C4-2B (cell line): ENCODE data around the gene AGAP1.

Experiments used
- H3K27ac ChIP-seq: fragments of 450-650 bp; 2 replicates; pipeline ENCODE4 v1.5.1; 2017
- CTCF ChIP-seq: fragments of 450-650 bp; conservative IDR thresholded peaks from 2 replicates; pipeline ENCODE4 v1.5.1; 2017; ENCODE audit warnings: mild to moderate bottlenecking
- ZFX ChIP-seq: fragments of 450-650 bp; IDR thresholded peaks from 2 replicates; pipeline ENCODE4 v1.6.1; 2017

AGAP1 gene

GRCh38 chr2:235493775-235494715 lies at the start of gene AGAP1:
AGAP1 (plus strand) TSS chr2:235494043.
- TF ChIP-seq CTCF (peak; percentile 10; the same call in 1 of the 2 replicates), ZFX (no peak)
- H3K27ac ChIP-seq, result peak within 1 kb of the TSS; percentile 85

GRCh38 chr2:235444101-235444597 lies 49.7 kb upstream of the AGAP1 start:
- H3K27ac ChIP-seq, result peak overlapping the region; percentile 6; the same call in 1 of the 2 replicates
- no peak for TF ChIP-seq ZFX
- no peak for TF ChIP-seq CTCF

- TF ChIP-seq ZFX (no peak), CTCF (no peak)
- peak overlapping the region; percentile 42 for H3K27ac ChIP-seq
Measured at GRCh38 chr2:235445116-235445515, 48.7 kb upstream of the AGAP1 start.

- no peak for TF ChIP-seq CTCF
- TF ChIP-seq ZFX, result no peak
- no peak overlapping the region for H3K27ac ChIP-seq
Measured at GRCh38 chr2:235446082-235446481, 47.8 kb upstream of the AGAP1 start.

GRCh38 chr2:235447210-235447609 lies 46.6 kb upstream of the AGAP1 start:
- no peak for TF ChIP-seq ZFX
- TF ChIP-seq CTCF, result no peak
- H3K27ac ChIP-seq, result no peak overlapping the region

GRCh38 chr2:235449568-235449967 lies 44.3 kb upstream of the AGAP1 start:
- TF ChIP-seq ZFX (no peak), CTCF (no peak)
- no peak overlapping the region for H3K27ac ChIP-seq

- H3K27ac ChIP-seq, result no peak overlapping the region
- TF ChIP-seq CTCF (no peak), ZFX (no peak)
Measured at GRCh38 chr2:235453605-235454151, 40.2 kb upstream of the AGAP1 start.
